ENCODE measurements around the gene NADK2.

NADK2 gene

GRCh38 chr5:36252722-36253365 is 11.1 kb upstream of the NADK2 start:
- Histone ChIP-seq H3K36me3 (replicated peaks; ENCODE audit: low read depth, low read length) (no peaks in the 10 kb centered on the region), H4K20me1 (ENCODE audit: insufficient read depth, low read length) (no peaks in the 10 kb centered on the region), H3K9ac (ENCODE audit: low read length) (no peak overlapping the region), H3K9me3 (ENCODE audit: insufficient read depth, low read length) (no peaks in the 10 kb centered on the region), H3K27ac (ENCODE audit: low read length) (no peak overlapping the region), H2AFZ (ENCODE audit: low read depth, low read length) (no peak overlapping the region), H3K4me1 (ENCODE audit: low read length) (no peaks in the 10 kb centered on the region), H3K4me2 (ENCODE audit: low read length) (no peak overlapping the region), H3K4me3 (ENCODE audit: low read length) (no peak overlapping the region), H3K79me2 (ENCODE audit: low read length) (no peaks in the 10 kb centered on the region), H3K27me3 (ENCODE audit: low read depth, low read length) (no peaks in the 10 kb centered on the region)
- no peak for TF ChIP-seq EZH2phosphoT487 (IDR thresholded peaks at IDR 0.05; ENCODE audit: low read depth)
- TF ChIP-seq, protein P1, sequence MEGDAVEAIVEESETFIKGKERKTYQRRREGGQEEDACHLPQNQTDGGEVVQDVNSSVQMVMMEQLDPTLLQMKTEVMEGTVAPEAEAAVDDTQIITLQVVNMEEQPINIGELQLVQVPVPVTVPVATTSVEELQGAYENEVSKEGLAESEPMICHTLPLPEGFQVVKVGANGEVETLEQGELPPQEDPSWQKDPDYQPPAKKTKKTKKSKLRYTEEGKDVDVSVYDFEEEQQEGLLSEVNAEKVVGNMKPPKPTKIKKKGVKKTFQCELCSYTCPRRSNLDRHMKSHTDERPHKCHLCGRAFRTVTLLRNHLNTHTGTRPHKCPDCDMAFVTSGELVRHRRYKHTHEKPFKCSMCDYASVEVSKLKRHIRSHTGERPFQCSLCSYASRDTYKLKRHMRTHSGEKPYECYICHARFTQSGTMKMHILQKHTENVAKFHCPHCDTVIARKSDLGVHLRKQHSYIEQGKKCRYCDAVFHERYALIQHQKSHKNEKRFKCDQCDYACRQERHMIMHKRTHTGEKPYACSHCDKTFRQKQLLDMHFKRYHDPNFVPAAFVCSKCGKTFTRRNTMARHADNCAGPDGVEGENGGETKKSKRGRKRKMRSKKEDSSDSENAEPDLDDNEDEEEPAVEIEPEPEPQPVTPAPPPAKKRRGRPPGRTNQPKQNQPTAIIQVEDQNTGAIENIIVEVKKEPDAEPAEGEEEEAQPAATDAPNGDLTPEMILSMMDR (IDR thresholded peaks at IDR 0.05; ENCODE audit: low read depth, low read length): no peak

- H4K20me1 ChIP-seq (ENCODE audit: insufficient read depth, low read length): no peaks in the 10 kb centered on the region
- H3K4me3 ChIP-seq (ENCODE audit: low read length): no peak overlapping the region
- H3K4me2 ChIP-seq (ENCODE audit: low read length): no peak overlapping the region
- H3K27me3 ChIP-seq (ENCODE audit: low read depth, low read length): no peaks in the 10 kb centered on the region
- H3K4me1 ChIP-seq (ENCODE audit: low read length): no peaks in the 10 kb centered on the region
- no peak overlapping the region for H2AFZ ChIP-seq (ENCODE audit: low read depth, low read length)
- H3K79me2 ChIP-seq (ENCODE audit: low read length): no peaks in the 10 kb centered on the region
- H3K27ac ChIP-seq (ENCODE audit: low read length): no peak overlapping the region
- H3K9me3 ChIP-seq (ENCODE audit: insufficient read depth, low read length): no peaks in the 10 kb centered on the region
- no peaks in the 10 kb centered on the region for H3K36me3 ChIP-seq (replicated peaks; ENCODE audit: low read depth, low read length)
- TF ChIP-seq EZH2phosphoT487 (IDR thresholded peaks at IDR 0.05; ENCODE audit: low read depth): no peak
- no peak overlapping the region for H3K9ac ChIP-seq (ENCODE audit: low read length)
Measured at GRCh38 chr5:36251218-36251617, 9.5 kb upstream of the NADK2 start.

- Histone ChIP-seq H3K27ac (ENCODE audit: low read length) (no peak overlapping the region), H4K20me1 (ENCODE audit: insufficient read depth, low read length) (no peaks in the 10 kb centered on the region), H3K4me3 (ENCODE audit: low read length) (no peak overlapping the region)
Measured at GRCh38 chr5:36250427-36250826, 8.7 kb upstream of the NADK2 start.

GRCh38 chr5:36246036-36246800 is 4.5 kb upstream of the NADK2 start:
- no peaks in the 10 kb centered on the region for H3K36me3 ChIP-seq (replicated peaks; ENCODE audit: low read depth, low read length)
- H4K20me1 ChIP-seq (ENCODE audit: insufficient read depth, low read length): no peaks in the 10 kb centered on the region
- H3K4me1 ChIP-seq (ENCODE audit: low read length): peaks cover 6% of the 10 kb centered on the region
- no peaks in the 10 kb centered on the region for H3K9me3 ChIP-seq (ENCODE audit: insufficient read depth, low read length)
- no peak overlapping the region for H2AFZ ChIP-seq (ENCODE audit: low read depth, low read length)
- H3K27ac ChIP-seq (ENCODE audit: low read length): no peak overlapping the region
- H3K4me2 ChIP-seq (ENCODE audit: low read length): no peak overlapping the region
- no peak overlapping the region for H3K4me3 ChIP-seq (ENCODE audit: low read length)
- no peak overlapping the region for H3K9ac ChIP-seq (ENCODE audit: low read length)
- no peaks in the 10 kb centered on the region for H3K27me3 ChIP-seq (ENCODE audit: low read depth, low read length)
- peaks cover 7% of the 10 kb centered on the region; the same call in 1 of the 2 replicates for H3K79me2 ChIP-seq (ENCODE audit: low read length)
- TF ChIP-seq, protein P1 (IDR thresholded peaks at IDR 0.05; ENCODE audit: low read depth, low read length): no peak
- no peak for TF ChIP-seq EZH2phosphoT487 (IDR thresholded peaks at IDR 0.05; ENCODE audit: low read depth)

More at GRCh38 chr5:36250427-36250826, 8.7 kb upstream of the NADK2 start:
- TF ChIP-seq, protein P1 (IDR thresholded peaks at IDR 0.05; ENCODE audit: low read depth, low read length): no peak
- no peak for TF ChIP-seq EZH2phosphoT487 (IDR thresholded peaks at IDR 0.05; ENCODE audit: low read depth)
- no peak overlapping the region for H3K4me2 ChIP-seq (ENCODE audit: low read length)
- no peaks in the 10 kb centered on the region for H3K9me3 ChIP-seq (ENCODE audit: insufficient read depth, low read length)
- no peak overlapping the region for H3K9ac ChIP-seq (ENCODE audit: low read length)
- no peaks in the 10 kb centered on the region for H3K27me3 ChIP-seq (ENCODE audit: low read depth, low read length)
- H3K4me1 ChIP-seq (ENCODE audit: low read length): no peaks in the 10 kb centered on the region
- H3K36me3 ChIP-seq (replicated peaks; ENCODE audit: low read depth, low read length): no peaks in the 10 kb centered on the region
- H3K79me2 ChIP-seq (ENCODE audit: low read length): no peaks in the 10 kb centered on the region
- no peak overlapping the region for H2AFZ ChIP-seq (ENCODE audit: low read depth, low read length)

Measured in OCI-LY3 (cell line).